ENCODE measurements around the gene ANTXR1. TPM values are rescaled to one million over a fixed set of nuclear protein-coding genes. Genes with fewer than 3 reads are reported as not detected.

The ANTXR1 gene
- polyA plus RNA-seq, 1 donor (not counting 4 experiments of a cell fraction or from before 2014, with no cell fraction given), result 20.4 TPM

- Histone ChIP-seq H3K79me2 (ENCODE audit: control insufficient read depth, insufficient read depth, low read length) (no peaks in the 10 kb centered on the region), H3K9ac (ENCODE audit: control insufficient read depth, extremely low read depth, insufficient read depth, low read length) (no peak overlapping the region), H3K4me2 (ENCODE audit: control insufficient read depth, extremely low read depth, insufficient read depth, low read depth, low read length) (no peak overlapping the region), H3K27ac (ENCODE audit: control insufficient read depth, insufficient read depth, low read length) (no peak overlapping the region), H4K20me1 (ENCODE audit: control insufficient read depth, extremely low read depth, insufficient read depth, low read length) (no peaks in the 10 kb centered on the region), H3K4me1 (ENCODE audit: control insufficient read depth, extremely low read depth, insufficient read depth, low read length) (no peaks in the 10 kb centered on the region), H3K27me3 (ENCODE audit: control insufficient read depth, extremely low read depth, insufficient read depth, low read length) (peaks cover 3% of the 10 kb centered on the region), H3K9me3 (ENCODE audit: control insufficient read depth, low read depth, low read length) (no peaks in the 10 kb centered on the region), H3K36me3 (ENCODE audit: control insufficient read depth in 2 of 2, extremely low read depth in 1 of 2, insufficient read depth in 2 of 2, low read length in 2 of 2) (no peaks in the 10 kb centered on the region), H2AFZ (ENCODE audit: control insufficient read depth, low read length) (no peak overlapping the region), H3K9me1 (ENCODE audit: control insufficient read depth, extremely low read depth, insufficient read depth, low read length) (no peaks in the 10 kb centered on the region), H3K4me3 (ENCODE audit: control insufficient read depth in 2 of 3, extremely low read depth in 1 of 3, insufficient read depth in 2 of 3, low read depth in 1 of 3, low read length in 3 of 3) (no peak overlapping the region)
- dilution Hi-C loops (cut with MboI; ENCODE audit: extremely low pct_ligation_motif_present, low sequenced_read_pairs), result no loop called here
- no peak for FAIRE-seq
- DNase-seq (ENCODE audit: low read depth, low spot score), result no peak
- no peak for TF ChIP-seq CTCF (optimal IDR thresholded peaks at IDR 0.05 in 1 of 3, IDR thresholded peaks at IDR 0.05 in 1 of 3, conservative IDR thresholded peaks at IDR 0.05 in 1 of 3; ENCODE audit: extremely low read depth in 1 of 3, insufficient read depth in 2 of 3, low read length in 3 of 3)
- TF ChIP-seq EZH2 (IDR thresholded peaks at IDR 0.05; ENCODE audit: low read length), result no peak
Measured at GRCh38 chr2:69291004-69291650, 278.1 kb downstream of the ANTXR1 start.

DNA sequence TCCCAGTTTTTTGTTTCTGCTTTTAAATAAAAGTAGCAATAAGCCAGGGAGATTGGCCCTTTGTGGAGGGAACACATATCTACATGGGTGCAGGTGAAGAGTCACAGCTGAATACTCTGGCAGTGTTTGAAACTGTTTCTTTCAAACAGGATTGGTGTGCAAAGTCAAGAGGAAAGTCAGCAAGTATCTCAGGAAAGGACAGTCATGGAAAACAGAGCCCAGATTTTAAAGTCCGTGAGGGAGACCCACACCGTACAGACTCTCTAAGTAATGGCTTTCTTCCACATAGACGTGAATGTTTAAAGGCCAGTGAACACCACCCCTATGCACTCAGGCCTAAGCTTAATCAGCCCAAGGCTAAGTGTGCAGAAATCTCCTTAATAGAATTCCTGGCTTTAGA lies 278.7 kb downstream of the ANTXR1 start:
- no peak overlapping the region for H3K9ac ChIP-seq (ENCODE audit: control insufficient read depth, extremely low read depth, insufficient read depth, low read length)
- no peak overlapping the region for H3K4me2 ChIP-seq (ENCODE audit: control insufficient read depth, extremely low read depth, insufficient read depth, low read depth, low read length)
- no peaks in the 10 kb centered on the region for H4K20me1 ChIP-seq (ENCODE audit: control insufficient read depth, extremely low read depth, insufficient read depth, low read length)
- no peaks in the 10 kb centered on the region for H3K4me1 ChIP-seq (ENCODE audit: control insufficient read depth, extremely low read depth, insufficient read depth, low read length)
- H3K9me1 ChIP-seq (ENCODE audit: control insufficient read depth, extremely low read depth, insufficient read depth, low read length), result no peaks in the 10 kb centered on the region
- no peak for TF ChIP-seq CTCF (optimal IDR thresholded peaks at IDR 0.05 in 1 of 3, IDR thresholded peaks at IDR 0.05 in 1 of 3, conservative IDR thresholded peaks at IDR 0.05 in 1 of 3; ENCODE audit: extremely low read depth in 1 of 3, insufficient read depth in 2 of 3, low read length in 3 of 3)
- dilution Hi-C loops (cut with MboI; ENCODE audit: extremely low pct_ligation_motif_present, low sequenced_read_pairs), result no loop called here
- no peaks in the 10 kb centered on the region for H3K36me3 ChIP-seq (ENCODE audit: control insufficient read depth in 2 of 2, extremely low read depth in 1 of 2, insufficient read depth in 2 of 2, low read length in 2 of 2)
- no peak overlapping the region for H3K27ac ChIP-seq (ENCODE audit: control insufficient read depth, insufficient read depth, low read length)
- no peak overlapping the region for H2AFZ ChIP-seq (ENCODE audit: control insufficient read depth, low read length)
- peaks cover 3% of the 10 kb centered on the region for H3K27me3 ChIP-seq (ENCODE audit: control insufficient read depth, extremely low read depth, insufficient read depth, low read length)
- no peaks in the 10 kb centered on the region for H3K9me3 ChIP-seq (ENCODE audit: control insufficient read depth, low read depth, low read length)
- no peak for DNase-seq (ENCODE audit: low read depth, low spot score)
- no peak overlapping the region for H3K4me3 ChIP-seq (ENCODE audit: control insufficient read depth in 2 of 3, extremely low read depth in 1 of 3, insufficient read depth in 2 of 3, low read depth in 1 of 3, low read length in 3 of 3)
- no peak for FAIRE-seq
- no peaks in the 10 kb centered on the region for H3K79me2 ChIP-seq (ENCODE audit: control insufficient read depth, insufficient read depth, low read length)

Data from keratinocyte (primary cell).